ENCODE measurements around the gene P2RY6.

Gene P2RY6

GRCh38 chr11:73298233-73298632 lies 26.1 kb downstream of the P2RY6 start:
- no peak for DNase-seq

- no peak for DNase-seq
These were observed 27.6 kb downstream of the P2RY6 start for GRCh38 chr11:73299751-73300150.

GRCh38 chr11:73306069-73306841 lies 34.1 kb downstream of the P2RY6 start:
- peak; percentile 13 for DNase-seq

GRCh38 chr11:73306977-73307322 lies 34.8 kb downstream of the P2RY6 start:
- no peak for DNase-seq

- peak; percentile 97 for DNase-seq
These were observed 35.3 kb downstream of the P2RY6 start for GRCh38 chr11:73307323-73308002.

GRCh38 chr11:73308003-73308960 lies 36.1 kb downstream of the P2RY6 start, which contains the start of gene ARHGEF17:
ARHGEF17 (plus strand) TSS chr11:73308276; CDS start chr11:73308639, 363 bp downstream.
- DNase-seq: no peak

GRCh38 chr11:73308961-73309919 lies 37.1 kb downstream of the P2RY6 start:
- DNase-seq: peak; percentile 63

- DNase-seq: no peak
These were observed 37.9 kb downstream of the P2RY6 start for GRCh38 chr11:73310076-73310475.

- no peak for DNase-seq
These were observed 38.7 kb downstream of the P2RY6 start for GRCh38 chr11:73310661-73311393.

GRCh38 chr11:73311394-73311869 lies 39.3 kb downstream of the P2RY6 start:
- no peak for DNase-seq

- no peak for DNase-seq
These were observed 39.9 kb downstream of the P2RY6 start for GRCh38 chr11:73312036-73312435.

- no peak for DNase-seq
These were observed 40.8 kb downstream of the P2RY6 start for GRCh38 chr11:73312851-73313327.

- peak; percentile 63 for DNase-seq
These were observed 41.5 kb downstream of the P2RY6 start for GRCh38 chr11:73313652-73314051.

- DNase-seq: no peak
These were observed 42.2 kb downstream of the P2RY6 start for GRCh38 chr11:73314117-73314961.

GRCh38 chr11:73315293-73316020 lies 43.3 kb downstream of the P2RY6 start:
- no peak for DNase-seq

GRCh38 chr11:73316422-73316821 lies 44.3 kb downstream of the P2RY6 start:
- DNase-seq: no peak

- DNase-seq: no peak
These were observed 45.2 kb downstream of the P2RY6 start for GRCh38 chr11:73317373-73317772.

GRCh38 chr11:73317803-73318202 lies 45.7 kb downstream of the P2RY6 start:
- no peak for DNase-seq

GRCh38 chr11:73318501-73319011 lies 46.4 kb downstream of the P2RY6 start:
- no peak for DNase-seq
